ENCODE results near the gene RNF114.

DNA sequence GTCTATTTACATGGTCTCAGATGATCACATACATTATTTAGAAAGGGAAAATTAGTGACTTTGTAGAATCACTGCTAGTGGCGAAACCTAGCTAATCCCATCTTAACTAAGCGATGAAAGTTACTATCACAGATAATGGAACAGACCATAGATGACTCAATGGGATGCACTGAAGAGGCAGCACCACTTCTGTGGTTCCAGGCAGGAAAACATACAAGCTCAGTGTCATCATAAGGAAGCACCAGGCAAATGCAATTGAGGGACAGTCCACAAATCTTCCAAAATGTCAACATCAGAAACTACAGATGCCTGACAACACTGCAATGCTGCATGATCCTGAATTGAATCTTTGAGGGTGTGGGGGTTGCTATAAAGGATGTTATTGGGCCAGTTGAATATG, 30.7 kb downstream of the RNF114 start:
- no peak for TF ChIP-seq POLR2A (IDR thresholded peaks at IDR 0.05)
- TF ChIP-seq, protein P1, sequence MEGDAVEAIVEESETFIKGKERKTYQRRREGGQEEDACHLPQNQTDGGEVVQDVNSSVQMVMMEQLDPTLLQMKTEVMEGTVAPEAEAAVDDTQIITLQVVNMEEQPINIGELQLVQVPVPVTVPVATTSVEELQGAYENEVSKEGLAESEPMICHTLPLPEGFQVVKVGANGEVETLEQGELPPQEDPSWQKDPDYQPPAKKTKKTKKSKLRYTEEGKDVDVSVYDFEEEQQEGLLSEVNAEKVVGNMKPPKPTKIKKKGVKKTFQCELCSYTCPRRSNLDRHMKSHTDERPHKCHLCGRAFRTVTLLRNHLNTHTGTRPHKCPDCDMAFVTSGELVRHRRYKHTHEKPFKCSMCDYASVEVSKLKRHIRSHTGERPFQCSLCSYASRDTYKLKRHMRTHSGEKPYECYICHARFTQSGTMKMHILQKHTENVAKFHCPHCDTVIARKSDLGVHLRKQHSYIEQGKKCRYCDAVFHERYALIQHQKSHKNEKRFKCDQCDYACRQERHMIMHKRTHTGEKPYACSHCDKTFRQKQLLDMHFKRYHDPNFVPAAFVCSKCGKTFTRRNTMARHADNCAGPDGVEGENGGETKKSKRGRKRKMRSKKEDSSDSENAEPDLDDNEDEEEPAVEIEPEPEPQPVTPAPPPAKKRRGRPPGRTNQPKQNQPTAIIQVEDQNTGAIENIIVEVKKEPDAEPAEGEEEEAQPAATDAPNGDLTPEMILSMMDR (IDR thresholded peaks at IDR 0.05): no peak
